GM04504 (cell line): Measurements from ENCODE around the gene SLC39A10.

Source experiments
- DNase-seq: peaks from one replicate; pipeline ENCODE4 v3.0.0-alpha.2; 2012; ENCODE audit warnings: low read depth

Gene SLC39A10

DNA sequence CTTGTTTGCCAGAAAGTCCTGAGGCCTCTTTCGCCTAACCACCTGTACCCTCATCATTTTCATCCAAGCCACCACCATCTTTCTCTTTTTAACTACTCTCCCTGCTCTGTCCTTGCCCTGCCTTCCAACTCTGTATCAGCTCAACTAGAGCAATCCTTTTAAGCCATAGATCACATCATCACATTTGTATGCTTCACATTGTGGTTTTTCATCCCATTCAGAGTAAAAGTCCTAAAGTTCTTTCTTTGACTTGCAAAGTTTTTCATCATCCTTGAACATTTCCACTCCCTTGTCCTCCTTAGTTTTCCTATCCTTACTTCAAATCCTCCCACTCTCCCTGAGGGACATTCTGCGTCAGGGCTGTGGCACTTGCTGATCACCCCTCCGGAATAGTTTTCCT lies 73.9 kb downstream of the SLC39A10 start:
- no peak for DNase-seq

DNA sequence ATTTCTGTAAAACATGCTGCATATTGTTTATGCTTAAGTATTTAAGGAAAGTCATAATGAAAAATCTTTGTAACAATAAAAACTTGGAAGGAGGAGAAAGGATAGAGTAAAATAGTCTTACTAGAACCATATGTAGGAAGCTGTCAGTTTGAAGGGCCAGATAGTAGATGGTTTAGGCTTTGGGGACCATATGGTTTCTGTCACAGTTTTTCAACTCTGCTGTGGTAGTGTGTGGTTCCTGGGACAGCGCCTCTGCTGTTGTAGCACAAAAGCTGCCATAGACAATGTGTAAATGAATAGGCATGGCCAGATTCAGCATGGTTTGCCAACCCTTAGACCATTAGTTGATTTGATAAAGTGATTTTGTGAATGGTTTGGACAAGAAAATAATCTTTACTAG lies 75.5 kb downstream of the SLC39A10 start:
- no peak for DNase-seq

DNA sequence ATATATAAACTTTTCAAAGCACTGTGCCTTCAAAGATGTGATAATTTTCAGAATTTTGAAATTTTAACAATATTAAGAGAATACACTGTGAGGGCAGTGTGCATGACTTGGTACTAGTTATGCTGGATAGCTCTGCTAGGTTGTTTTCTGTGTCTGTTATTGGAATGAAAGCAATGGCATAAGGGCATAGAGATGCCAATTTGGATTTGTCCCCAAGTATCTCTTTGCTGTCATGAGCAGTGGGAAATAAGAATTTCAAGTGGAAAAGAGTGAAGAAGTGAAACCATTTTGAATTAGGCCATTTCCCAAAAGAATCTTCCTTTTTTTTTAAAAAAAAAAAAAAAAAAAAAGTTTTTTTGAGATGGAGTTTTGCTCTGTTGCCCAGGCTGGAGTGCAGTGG lies 76.8 kb downstream of the SLC39A10 start:
- no peak for DNase-seq

DNA sequence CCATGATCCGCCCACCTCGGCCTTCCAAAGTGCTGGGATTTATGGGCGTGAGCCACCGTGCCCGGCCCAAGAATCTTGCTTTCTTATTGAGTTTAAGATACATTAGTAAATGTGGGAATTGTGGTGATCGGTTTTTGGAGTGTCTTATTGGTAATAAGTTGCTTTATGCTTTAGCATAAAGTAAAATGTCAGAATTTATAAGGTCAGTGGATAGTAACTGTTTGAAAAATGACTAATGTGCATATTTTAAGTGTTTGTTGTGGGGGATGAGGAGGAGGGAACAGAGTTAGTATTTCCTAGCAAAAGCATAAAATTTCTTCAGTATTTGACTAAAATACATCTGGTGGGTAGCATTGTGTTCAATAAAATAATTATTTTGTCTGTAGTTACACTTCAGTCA lies 77.4 kb downstream of the SLC39A10 start:
- DNase-seq, result no peak

DNA sequence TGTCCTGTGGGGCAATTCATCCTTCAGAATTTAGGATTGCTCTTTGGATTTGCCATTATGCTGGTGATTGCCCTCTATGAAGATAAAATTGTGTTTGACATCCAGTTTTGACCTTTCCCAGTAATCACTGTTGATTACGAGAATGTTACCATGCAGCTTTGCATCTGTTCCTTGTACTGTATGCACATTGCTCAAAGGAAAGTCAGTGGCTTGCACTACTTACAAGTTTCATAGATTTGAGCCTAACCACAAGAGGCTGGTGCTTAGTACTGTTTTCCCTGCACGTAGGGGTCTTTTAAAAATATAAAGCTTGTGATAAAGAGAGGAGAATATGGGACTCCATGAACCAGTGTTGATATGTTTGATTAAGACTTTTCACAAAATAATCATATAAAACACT lies 77.9 kb downstream of the SLC39A10 start:
- DNase-seq, result no peak

DNA sequence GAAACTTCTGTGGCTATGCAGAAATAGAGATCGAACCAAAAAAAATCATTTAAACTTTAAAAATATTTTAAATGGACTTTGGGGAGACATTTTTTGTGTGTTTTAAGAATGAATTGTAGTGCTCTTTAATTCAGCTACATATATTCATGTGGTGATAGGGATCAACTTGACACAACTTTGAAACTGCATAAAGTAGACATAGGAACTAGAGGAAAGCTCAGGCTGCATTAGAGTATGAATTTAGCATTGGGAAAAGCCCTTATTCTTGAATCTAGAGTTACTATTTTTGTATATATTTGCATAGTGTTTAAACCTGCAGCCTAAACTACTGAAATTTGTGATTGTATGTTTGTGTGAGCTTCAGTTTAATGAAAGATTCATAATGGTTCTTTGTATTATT lies 78.3 kb downstream of the SLC39A10 start:
- DNase-seq, result no peak

DNA sequence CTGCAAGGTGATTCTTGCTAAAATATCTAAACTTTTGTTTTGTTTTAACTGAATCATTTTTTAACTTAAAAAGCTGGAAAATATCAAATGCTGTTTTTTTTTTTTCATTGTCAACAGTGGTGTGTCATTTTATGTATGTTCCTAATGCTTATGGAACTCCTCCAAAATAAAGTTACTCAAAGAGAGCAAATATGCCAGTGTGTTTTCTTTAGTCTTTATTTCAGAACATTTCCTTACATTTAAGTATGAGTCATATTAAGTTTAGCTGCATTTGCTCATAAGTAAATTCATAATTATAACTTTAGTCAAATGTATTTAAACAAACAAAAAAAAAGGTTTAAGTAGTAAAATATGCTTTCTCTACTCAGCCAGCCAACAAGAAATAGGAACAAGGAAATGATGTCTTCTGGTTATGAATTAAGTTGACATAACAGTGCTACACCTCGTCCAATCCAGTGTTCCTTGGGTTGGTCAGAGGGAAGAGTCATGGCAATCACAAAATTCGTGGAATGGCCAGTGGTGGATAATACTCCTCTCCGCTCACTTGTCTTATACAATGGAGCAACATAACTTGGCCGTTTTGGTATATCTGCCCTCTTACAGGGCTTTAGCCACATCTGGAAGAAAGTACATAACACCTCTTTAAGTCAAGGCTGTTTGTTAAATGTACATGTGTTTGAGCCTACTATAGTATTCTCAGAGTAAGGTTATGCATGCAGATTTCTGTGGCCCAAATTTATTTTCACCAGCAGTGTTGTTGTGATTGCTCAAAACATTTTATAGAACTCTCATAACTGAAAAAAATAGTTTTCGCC lies 80.7 kb downstream of the SLC39A10 start:
- DNase-seq, result no peak

DNA sequence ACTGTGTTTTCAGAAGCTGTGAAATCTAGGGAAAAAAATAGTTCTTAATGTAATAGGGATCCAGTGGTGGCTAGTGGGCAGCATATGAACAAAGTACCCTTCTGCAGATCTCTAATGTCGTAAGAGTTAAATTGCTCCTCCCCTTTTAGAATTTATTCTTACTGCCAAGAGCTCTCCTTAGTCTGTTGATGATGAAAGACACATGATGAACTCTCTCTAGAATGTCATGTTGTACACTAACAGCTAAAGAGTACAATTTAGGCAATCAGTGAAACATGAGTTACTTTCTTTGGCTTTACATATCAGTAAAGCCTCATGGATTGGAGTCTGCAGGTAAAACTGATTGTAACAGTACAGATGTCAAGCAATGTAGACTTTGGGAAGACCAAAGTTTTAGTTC lies 84.2 kb downstream of the SLC39A10 start:
- DNase-seq, result no peak

DNA sequence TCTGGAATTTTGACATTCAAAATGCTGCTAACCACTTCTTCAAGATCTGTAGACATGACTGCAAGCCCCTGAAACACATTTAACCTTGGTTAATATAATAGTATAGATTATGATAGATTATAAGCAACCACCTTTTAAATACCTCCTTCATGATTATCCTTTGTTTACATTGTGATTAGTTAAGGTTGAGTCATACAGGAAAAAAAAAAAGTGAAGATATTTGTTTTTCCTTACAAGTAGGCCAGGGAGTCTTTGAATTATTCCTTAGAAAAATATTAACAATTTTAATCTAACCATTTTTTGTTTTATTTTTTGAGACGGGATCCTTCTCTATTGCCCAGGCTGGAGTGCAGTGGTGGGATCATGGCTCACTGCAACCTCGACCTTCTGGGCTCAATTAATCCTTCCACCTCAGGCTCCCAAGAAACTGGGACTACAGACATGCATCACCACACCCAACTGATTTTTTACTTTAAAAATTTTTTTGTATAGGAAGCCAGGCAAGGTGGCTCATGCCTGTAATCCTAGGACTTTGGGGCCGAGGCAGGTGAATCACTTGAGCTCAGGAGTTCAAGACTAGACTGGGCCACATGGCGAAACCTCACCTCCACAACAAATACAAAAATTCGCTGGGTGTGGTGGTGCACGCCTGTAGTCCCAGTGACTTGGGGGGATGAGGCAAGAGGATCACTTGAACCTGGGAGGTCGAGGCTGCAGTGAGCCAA lies 99.4 kb downstream of the SLC39A10 start:
- no peak for DNase-seq

DNA sequence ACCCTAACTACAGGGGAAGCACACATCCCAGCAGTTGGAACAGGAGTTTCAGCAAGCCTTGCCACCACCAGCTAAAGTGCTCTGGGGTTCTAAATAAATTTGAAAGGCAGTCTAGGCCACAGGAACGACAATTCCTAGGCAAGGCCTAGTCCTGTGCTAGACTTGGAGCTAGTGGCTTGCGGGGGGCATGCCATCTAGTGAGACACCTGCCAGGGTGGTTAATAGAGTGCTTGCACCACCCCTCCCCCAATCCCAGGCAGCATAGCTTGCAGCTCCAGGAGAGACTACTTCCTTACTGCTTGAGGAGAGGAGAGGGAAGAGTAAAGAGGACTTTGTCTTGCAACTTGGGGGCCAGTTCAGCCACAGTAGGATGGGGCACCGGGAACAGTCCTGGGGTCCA lies 101.8 kb downstream of the SLC39A10 start:
- DNase-seq, result no peak

DNA sequence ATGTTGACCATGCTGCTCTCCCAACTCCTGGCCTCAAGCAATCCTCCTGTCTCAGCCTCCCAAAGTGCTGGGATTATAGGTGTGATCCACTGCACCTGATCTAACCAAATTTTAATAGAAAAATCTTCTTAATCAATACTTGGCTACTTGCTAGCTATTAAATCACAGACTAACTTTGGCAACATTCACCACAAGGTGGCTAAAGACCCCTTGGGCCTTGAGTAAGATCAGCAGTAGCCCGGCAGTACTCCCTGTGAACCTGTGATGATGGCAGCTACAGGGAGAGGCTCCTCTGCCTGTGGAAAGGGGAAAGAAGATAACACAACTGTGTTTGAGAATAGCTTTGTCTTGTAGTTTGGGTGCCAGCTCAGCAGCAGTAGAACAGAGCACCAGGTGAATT lies 102.9 kb downstream of the SLC39A10 start:
- DNase-seq, result no peak

DNA sequence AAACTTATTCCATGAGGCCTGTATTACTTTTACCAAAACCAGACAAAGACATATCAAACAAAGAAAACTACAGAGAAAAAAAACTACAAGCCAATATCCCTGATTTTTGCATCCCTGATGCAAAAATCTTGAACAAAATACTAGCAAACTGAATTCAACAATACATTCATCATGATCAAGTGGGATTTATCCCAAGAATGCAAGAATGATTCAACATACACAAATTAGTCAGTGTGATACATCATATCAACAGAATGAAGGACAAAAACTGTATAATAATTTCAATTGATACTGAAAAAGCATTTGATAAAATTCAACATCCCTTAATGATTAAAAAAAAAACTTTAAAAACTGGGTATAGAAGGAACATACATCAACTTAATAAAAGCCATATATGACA lies 106.8 kb downstream of the SLC39A10 start:
- DNase-seq, result no peak

DNA sequence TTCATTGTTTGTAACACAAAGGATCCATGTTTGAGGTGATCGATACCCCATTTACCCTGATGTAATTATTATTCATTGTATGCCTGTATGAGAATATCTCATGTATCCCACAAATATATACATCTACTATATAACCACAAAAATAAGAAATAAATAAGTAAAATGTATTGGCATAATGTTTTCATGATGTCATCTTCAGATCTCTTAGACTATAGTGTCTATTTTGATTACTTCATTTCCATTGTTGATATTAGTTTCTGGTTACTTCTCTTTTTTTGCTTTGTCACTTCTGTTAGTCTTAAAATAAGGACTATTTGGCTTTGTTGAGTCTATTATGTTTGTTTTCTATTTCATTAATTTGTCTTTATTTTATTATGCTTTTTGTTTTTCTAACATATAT lies 109.7 kb downstream of the SLC39A10 start:
- no peak for DNase-seq

DNA sequence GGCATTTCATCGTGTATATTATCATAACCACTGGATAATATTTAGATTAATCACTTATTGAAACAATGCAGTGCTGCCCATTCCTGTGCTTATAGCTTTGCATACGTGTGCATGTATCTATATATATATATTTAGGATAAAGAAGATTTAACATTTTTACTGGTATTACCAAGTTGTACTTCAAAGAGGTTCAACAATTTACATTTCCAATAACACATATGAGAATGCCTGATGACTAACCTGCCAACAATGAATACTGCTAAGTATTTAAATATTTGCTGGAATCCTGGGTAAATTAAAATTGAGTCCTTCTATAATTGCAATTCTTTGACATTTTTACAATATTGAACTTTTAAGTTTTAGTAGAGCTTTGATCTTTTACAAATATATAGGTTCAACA lies 111.4 kb downstream of the SLC39A10 start:
- DNase-seq, result no peak

DNA sequence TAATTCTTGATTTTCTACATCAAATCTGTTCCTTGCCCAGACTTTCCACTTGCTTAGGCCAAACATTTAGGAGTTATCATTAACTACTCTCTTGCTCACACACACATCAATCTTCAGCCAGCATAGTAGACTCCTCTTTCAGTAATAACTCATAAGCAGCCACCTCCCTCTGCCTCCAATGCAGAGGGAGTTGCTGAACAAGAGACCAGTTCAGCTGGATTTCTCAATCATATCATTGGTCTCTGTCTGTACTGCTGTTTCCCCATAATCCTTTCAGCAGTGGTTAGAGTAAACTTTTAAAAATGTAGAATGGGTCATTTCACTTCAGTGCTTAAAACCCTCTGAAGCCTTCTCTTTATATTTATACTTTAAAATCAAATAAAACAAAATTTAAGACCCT lies 112.9 kb downstream of the SLC39A10 start:
- DNase-seq, result no peak

DNA sequence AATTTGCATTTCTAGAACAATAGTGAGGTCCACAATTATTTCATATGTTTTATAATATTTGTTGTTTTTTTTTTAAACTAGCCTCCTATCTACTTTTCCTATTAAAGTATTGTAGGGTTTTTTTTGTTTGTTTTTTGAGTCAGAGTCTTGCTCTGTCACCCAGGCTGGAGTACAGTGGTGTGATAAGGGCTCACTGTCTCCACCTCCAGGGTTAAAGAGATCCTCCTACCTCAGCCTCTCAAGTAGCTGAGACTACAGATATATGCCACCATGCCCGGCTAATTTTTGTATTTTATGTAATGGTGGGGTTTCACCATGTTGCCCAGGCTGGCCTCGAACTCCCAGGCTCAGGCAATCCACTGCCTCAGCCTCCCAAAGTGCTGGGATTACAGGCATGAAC lies 122.5 kb downstream of the SLC39A10 start:
- no peak for DNase-seq

DNA sequence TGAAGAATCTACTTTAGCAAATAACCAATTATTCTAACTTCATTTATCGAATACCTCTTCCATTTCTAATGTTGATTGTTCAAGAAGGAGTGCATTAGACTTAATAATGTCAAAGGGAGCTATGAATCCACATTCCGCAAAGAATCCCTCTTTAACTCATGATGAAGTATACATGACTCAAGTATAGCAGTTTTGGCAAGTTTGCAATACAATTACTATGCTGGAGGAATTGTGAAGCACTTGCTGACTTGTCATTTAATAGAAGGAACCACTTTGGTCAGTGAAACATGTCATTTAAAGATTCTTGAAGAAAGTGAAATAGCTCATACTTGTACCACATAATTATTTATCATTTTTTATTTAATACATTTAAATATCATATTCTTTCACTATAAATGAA lies 125.1 kb downstream of the SLC39A10 start:
- no peak for DNase-seq
